WTC11 (cell line): Measurements from ENCODE around the gene RAB32. TPM values are rescaled to one million over a fixed set of nuclear protein-coding genes. Genes with fewer than 3 reads are reported as not detected.

Experiments
- ATAC-seq: fragments of 200-7000 bp; cut with Tn5 transposase; 2 replicates; pipeline ENCODE4 v1.10.0; 2021; ENCODE audit warnings: mild to moderate bottlenecking, moderate library complexity
- CTCF ChIA-PET: fragments of 300-600 bp; sonication (Branson Sonifier 250); formaldehyde crosslinking; loops from one replicate; lab custom pipeline; 2021; ENCODE audit warnings: antibody characterized with exemption; lab: Charles Lee
- POLR2A ChIA-PET: fragments of 350-600 bp; sonication (Branson Sonifier 250); formaldehyde crosslinking; loops from one replicate; lab custom pipeline; 2021; ENCODE audit warnings: antibody characterized with exemption; lab: Charles Lee
- DNase-seq: peaks from one replicate; pipeline ENCODE4 v3.0.0; 2021; ENCODE audit warnings: low spot score
- H3K27ac Mint-ChIP-seq: 2 replicates; pipeline ENCODE4 v1.8.0; 2021; ENCODE audit warnings: mixed read lengths
- H3K27me3 Mint-ChIP-seq: 2 replicates; pipeline ENCODE4 v1.8.0; 2021; ENCODE audit warnings: low read depth, mild to moderate bottlenecking, moderate library complexity, mixed read lengths
- H3K36me3 Mint-ChIP-seq: 2 replicates; pipeline ENCODE4 v1.8.0; 2021; ENCODE audit warnings: mixed read lengths
- H3K4me1 Mint-ChIP-seq: 2 replicates; pipeline ENCODE4 v1.8.0; 2022; ENCODE audit warnings: mixed read lengths
- H3K4me3 Mint-ChIP-seq: 2 replicates; pipeline ENCODE4 v1.8.0; 2021; ENCODE audit warnings: mild to moderate bottlenecking, moderate library complexity, mixed read lengths
- H3K9me3 Mint-ChIP-seq: 2 replicates; pipeline ENCODE4 v1.8.0; 2021; ENCODE audit warnings: mixed read lengths
- AFF4 ChIP-seq: sonication (generic); formaldehyde crosslinking; IDR thresholded peaks from 2 replicates; pipeline ENCODE4 v1.8.1; 2023; ENCODE audit warnings: mild to moderate bottlenecking, missing genetic modification reagents, borderline replicate concordance
- ATF6 ChIP-seq: sonication (generic); formaldehyde crosslinking; IDR thresholded peaks from 2 replicates; pipeline ENCODE4 v1.8.1; 2023; ENCODE audit warnings: mild to moderate bottlenecking, missing genetic modification reagents
- CBFB ChIP-seq: sonication (generic); formaldehyde crosslinking; IDR thresholded peaks from 2 replicates; pipeline ENCODE4 v1.8.1; 2022; ENCODE audit warnings: mild to moderate bottlenecking, low read depth, missing genetic modification reagents
- CREM ChIP-seq: sonication (generic); formaldehyde crosslinking; IDR thresholded peaks from 2 replicates; pipeline ENCODE4 v1.8.1; 2022; ENCODE audit warnings: mild to moderate bottlenecking, missing genetic modification reagents, moderate library complexity
- ERG ChIP-seq: fragments of 250-450 bp; sonication (Bioruptor Pico); IDR thresholded peaks from 2 replicates; pipeline ENCODE4 v1.8.0; 2021; ENCODE audit warnings: mild to moderate bottlenecking
- ESRRA ChIP-seq: sonication (generic); formaldehyde crosslinking; IDR thresholded peaks from 2 replicates; pipeline ENCODE4 v1.8.1; 2022; ENCODE audit warnings: mild to moderate bottlenecking, missing genetic modification reagents, borderline replicate concordance
- FOXJ3 ChIP-seq: sonication (generic); formaldehyde crosslinking; IDR thresholded peaks from 2 replicates; pipeline ENCODE4 v1.9.0; 2021; ENCODE audit warnings: missing genetic modification reagents, mild to moderate bottlenecking, borderline replicate concordance
- FOXP4 ChIP-seq: sonication (generic); formaldehyde crosslinking; IDR thresholded peaks from 2 replicates; pipeline ENCODE4 v1.8.0; 2022; ENCODE audit warnings: mild to moderate bottlenecking, missing genetic modification reagents
- KAT7 ChIP-seq: sonication (generic); formaldehyde crosslinking; IDR thresholded peaks from 2 replicates; pipeline ENCODE4 v1.8.1; 2023; ENCODE audit warnings: missing genetic modification reagents, mild to moderate bottlenecking, borderline replicate concordance
- MAX ChIP-seq: sonication (generic); formaldehyde crosslinking; IDR thresholded peaks from 2 replicates; pipeline ENCODE4 v1.8.0; 2022; ENCODE audit warnings: mild to moderate bottlenecking, missing genetic modification reagents
- NFATC4 ChIP-seq: fragments of 250-450 bp; sonication (Bioruptor Pico); IDR thresholded peaks from 2 replicates; pipeline ENCODE4 v1.9.0; 2021; ENCODE audit warnings: mild to moderate bottlenecking
- NR1H2 ChIP-seq: sonication (generic); formaldehyde crosslinking; IDR thresholded peaks from 2 replicates; pipeline ENCODE4 v1.9.0; 2021; ENCODE audit warnings: mild to moderate bottlenecking, moderate library complexity, missing genetic modification reagents
- RELA ChIP-seq: sonication (generic); formaldehyde crosslinking; IDR thresholded peaks from 2 replicates; pipeline ENCODE4 v1.8.1; 2022; ENCODE audit warnings: missing genetic modification reagents, mild to moderate bottlenecking, borderline replicate concordance
- SP1 ChIP-seq: sonication (generic); formaldehyde crosslinking; conservative IDR thresholded peaks from 2 replicates; pipeline ENCODE4 v1.8.1; 2022; ENCODE audit warnings: missing genetic modification reagents
- ZNF317 ChIP-seq: sonication (generic); formaldehyde crosslinking; IDR thresholded peaks from 2 replicates; pipeline ENCODE4 v1.8.1; 2023; ENCODE audit warnings: low read depth, mild to moderate bottlenecking, moderate library complexity, missing genetic modification reagents, borderline replicate concordance
- ZNF423 ChIP-seq: fragments of 250-450 bp; sonication (Bioruptor Pico); IDR thresholded peaks from 2 replicates; pipeline ENCODE4 v2.1.2; 2022; ENCODE audit warnings: mild to moderate bottlenecking, moderate library complexity
- ZNF425 ChIP-seq: fragments of 250-450 bp; sonication (Bioruptor Pico); conservative IDR thresholded peaks from 2 replicates; pipeline ENCODE4 v1.9.0; 2021; ENCODE audit warnings: mild to moderate bottlenecking
- ZNF512 ChIP-seq: sonication (generic); formaldehyde crosslinking; IDR thresholded peaks from 2 replicates; pipeline ENCODE4 v1.8.1; 2022; ENCODE audit warnings: missing genetic modification reagents, borderline replicate concordance
- total RNA-seq: library from RNA; stranded (reverse); gene quantifications from 3 replicates; pipeline ENCODE4 v1.2.3, GENCODE V29; 2021

RAB32 gene
- total RNA-seq, 1 experiment from 2014 or later: 3.9 TPM

- TF ChIP-seq FOXJ3 (CRISPR knock-in tag) (no peak), ESRRA (CRISPR knock-in tag) (no peak)
These were observed 50.4 kb downstream of the RAB32 start (continued) for GRCh38 chr6:146593986-146594385.

- Mint-ChIP-seq H3K4me1 (peaks cover 9% of the 10 kb centered on the region), H3K36me3 (no peaks in the 10 kb centered on the region), H3K27ac (no peak overlapping the region), H3K4me3 (no peak overlapping the region), H3K27me3 (peaks cover under 1% of the 10 kb centered on the region; the same call in 1 of the 2 replicates), H3K9me3 (no peaks in the 10 kb centered on the region)
- ATAC-seq (no peak), DNase-seq (no peak)
- TF ChIP-seq ZNF512 (CRISPR knock-in tag): no peak
- TF ChIP-seq MAX (CRISPR knock-in tag): no peak
- TF ChIP-seq AFF4 (CRISPR knock-in tag): no peak
- no peak for TF ChIP-seq SP1 (CRISPR knock-in tag)
- TF ChIP-seq ZNF317: no peak
- no peak for TF ChIP-seq KAT7 (CRISPR knock-in tag)
- TF ChIP-seq RELA (CRISPR knock-in tag): no peak
- TF ChIP-seq ZNF423 (CRISPR knock-in tag): no peak
- no peak for TF ChIP-seq ERG
- no peak for TF ChIP-seq FOXP4 (CRISPR knock-in tag)
- TF ChIP-seq ATF6 (CRISPR knock-in tag): no peak
- no peak for TF ChIP-seq CBFB (CRISPR knock-in tag)
- TF ChIP-seq ZNF425 (CRISPR knock-in tag): no peak
- no peak for TF ChIP-seq ESRRA (CRISPR knock-in tag)
- TF ChIP-seq NR1H2 (CRISPR knock-in tag): no peak
- TF ChIP-seq NFATC4 (CRISPR knock-in tag): no peak
- TF ChIP-seq CREM (CRISPR knock-in tag): no peak
- POLR2A ChIA-PET: no interaction called here
- CTCF ChIA-PET: no interaction called here
These were observed 50.9 kb downstream of the RAB32 start for GRCh38 chr6:146594495-146594894.
